ENCODE measurements around the gene WDR62.

DNA sequence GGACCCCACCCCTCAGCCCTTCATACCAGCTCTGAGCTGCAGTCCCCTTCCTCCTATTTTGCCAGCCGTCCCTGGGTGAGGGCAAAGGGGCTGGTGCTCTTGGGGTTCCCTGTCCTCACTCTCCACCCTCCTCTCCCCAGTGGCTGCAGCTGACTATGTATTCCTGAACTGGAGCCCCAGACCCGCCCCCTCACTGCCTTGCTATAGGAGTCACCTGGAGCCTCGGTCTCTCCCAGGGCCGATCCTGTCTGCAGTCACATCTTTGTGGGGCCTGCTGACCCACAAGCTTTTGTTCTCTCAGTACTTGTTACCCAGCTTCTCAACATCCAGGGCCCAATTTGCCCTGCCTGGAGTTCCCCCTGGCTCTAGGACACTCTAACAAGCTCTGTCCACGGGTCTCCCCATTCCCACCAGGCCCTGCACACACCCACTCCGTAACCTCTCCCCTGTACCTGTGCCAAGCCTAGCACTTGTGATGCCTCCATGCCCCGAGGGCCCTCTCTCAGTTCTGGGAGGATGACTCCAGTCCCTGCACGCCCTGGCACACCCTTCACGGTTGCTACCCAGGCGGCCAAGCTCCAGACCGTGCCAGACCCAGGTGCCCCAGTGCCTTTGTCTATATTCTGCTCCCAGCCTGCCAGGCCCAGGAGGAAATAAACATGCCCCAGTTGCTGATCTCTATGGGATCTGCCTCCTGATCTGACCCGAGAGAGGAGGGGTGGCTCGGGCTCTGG, 95.1 kb downstream of the WDR62 start:
- TF ChIP-seq GATA2 (IDR thresholded peaks at IDR 0.05; ENCODE audit: low read depth, low read length) (no peak), GATA3 (IDR thresholded peaks at IDR 0.05; ENCODE audit: low read depth, low read length) (no peak)
